GM18499 (cell line): ENCODE data around the gene STMN3.
"Not testable (repeated sequence)": the region's sequence is repeated elsewhere in the genome, so short reads cannot be mapped to it uniquely, and the experiment has no call there.

Source experiments
- ATAC-seq: cut with Tn5 transposase; IDR thresholded peaks from one replicate; pipeline ENCODE4 v1.9.1; 2021; ENCODE audit warnings: moderate number of reproducible peaks; ENCODE audit not compliant: insufficient read depth, unreplicated experiment

The STMN3 gene

GRCh38 chr20:63659370-63659769 lies 6.1 kb upstream of the STMN3 start:
- no peak for ATAC-seq

GRCh38 chr20:63658749-63659187 lies 5.5 kb upstream of the STMN3 start:
- ATAC-seq = peak; percentile 19

- ATAC-seq = peak; percentile 74
Measured at GRCh38 chr20:63657937-63658748, 4.9 kb upstream of the STMN3 start, which contains the start of gene RTEL1. RTEL1 (plus strand) TSS chr20:63658312; CDS start chr20:63659403, 1,091 bp downstream.

- no peak for ATAC-seq
Measured at GRCh38 chr20:63657260-63657936, 4.2 kb upstream of the STMN3 start.

- ATAC-seq = no peak
Measured at GRCh38 chr20:63656451-63656850, 3.2 kb upstream of the STMN3 start.

GRCh38 chr20:63655249-63655648 lies 2.0 kb upstream of the STMN3 start:
- no peak for ATAC-seq

- no peak for ATAC-seq
Measured at GRCh38 chr20:63653974-63654668, 897 bp upstream of the STMN3 start.

GRCh38 chr20:63652192-63652980 lies 838 bp downstream of the STMN3 start:
- no peak for ATAC-seq

- ATAC-seq = no peak
Measured at GRCh38 chr20:63651942-63652191, 1.4 kb downstream of the STMN3 start.

GRCh38 chr20:63650486-63650885 lies 2.7 kb downstream of the STMN3 start:
- not testable (repeated sequence) for ATAC-seq

- ATAC-seq = no peak
Measured at GRCh38 chr20:63648895-63649589, 4.2 kb downstream of the STMN3 start.

GRCh38 chr20:63648190-63648589 lies 5.0 kb downstream of the STMN3 start:
- no peak for ATAC-seq

GRCh38 chr20:63645218-63645617 lies 8.0 kb downstream of the STMN3 start:
- no peak for ATAC-seq

GRCh38 chr20:63643946-63644345 lies 9.3 kb downstream of the STMN3 start:
- ATAC-seq = no peak

- no peak for ATAC-seq
Measured at GRCh38 chr20:63643499-63643898, 9.7 kb downstream of the STMN3 start.

GRCh38 chr20:63642527-63643247 lies 10.5 kb downstream of the STMN3 start:
- ATAC-seq = no peak

GRCh38 chr20:63641792-63642523 lies 11.3 kb downstream of the STMN3 start:
- peak; percentile 63 for ATAC-seq

GRCh38 chr20:63641146-63641791 lies 12.0 kb downstream of the STMN3 start:
- no peak for ATAC-seq
